Measurements from ENCODE around the gene CNOT1. TPM values are rescaled to one million over a fixed set of nuclear protein-coding genes. Genes with fewer than 3 reads are reported as not detected.
"Not testable (repeated sequence)": the region's sequence is repeated elsewhere in the genome, so short reads cannot be mapped to it uniquely, and the experiment has no call there.

Gene CNOT1
- polyA plus RNA-seq (2012; ENCODE audit: missing spikeins) = 124 TPM

DNA sequence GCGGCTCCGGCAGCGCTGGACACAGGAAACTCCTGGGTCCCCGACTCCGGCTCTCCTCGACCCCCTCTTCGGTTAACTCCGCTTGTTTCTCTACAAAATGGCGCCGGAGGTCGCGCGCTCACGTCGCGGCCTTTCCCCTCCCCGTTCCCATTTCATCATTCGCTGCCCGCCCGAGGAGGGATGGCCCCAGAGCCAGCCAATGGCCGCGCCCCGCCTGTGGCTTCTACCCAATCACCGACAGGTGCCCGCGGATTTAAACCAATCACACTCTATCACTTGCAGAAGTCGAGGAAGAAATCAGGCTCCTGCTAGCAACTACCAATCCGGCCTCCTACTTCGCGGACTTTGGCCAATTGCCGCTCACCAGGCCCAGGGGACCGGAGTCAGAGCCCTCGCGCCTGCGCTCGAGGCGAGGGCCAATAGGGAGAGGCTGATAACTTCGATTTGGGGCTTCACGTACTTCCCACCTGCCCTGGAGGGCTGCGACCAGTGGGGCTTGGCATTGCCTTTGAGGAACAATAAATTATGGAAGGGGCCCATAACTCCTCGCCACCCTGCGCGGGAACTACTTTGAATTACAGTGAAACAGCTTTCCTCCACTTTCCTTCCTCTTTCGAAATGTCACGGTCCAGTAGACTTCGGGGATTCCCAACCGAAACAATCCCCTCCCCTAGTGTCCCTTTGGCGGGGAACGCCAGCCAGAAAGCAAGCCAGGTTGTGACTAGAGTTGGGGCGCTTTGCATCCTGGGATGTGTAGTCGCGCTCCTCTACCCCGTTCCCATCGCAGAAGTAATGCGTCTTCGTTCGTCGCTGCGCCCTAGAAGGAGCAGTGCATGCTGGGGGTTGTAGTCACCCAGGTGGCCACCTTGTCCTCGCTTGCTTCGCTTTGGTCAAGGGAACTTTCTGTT is at the start of gene CNOT1:
TSS of gene CNOT1 (minus strand) at position 94 of the 908 bp plus-strand sequence. CDS start 30,489 bp downstream, outside the sequence.
- DNase-seq (ENCODE audit: insufficient read length) = peak; percentile 75
- peak; percentile 81; the same call in 1 of the 2 replicates for TF ChIP-seq POLR2A (IDR thresholded peaks at IDR 0.05; ENCODE audit: low read depth, low read length)
- peak; percentile 90 for TF ChIP-seq TAF1 (IDR thresholded peaks at IDR 0.05; ENCODE audit: borderline replicate concordance, low read depth, low read length)
- TF ChIP-seq POLR2AphosphoS5 (IDR thresholded peaks at IDR 0.05; ENCODE audit: low read depth, low read length) = peak; percentile 76
- peak; percentile 97 for FAIRE-seq

DNA sequence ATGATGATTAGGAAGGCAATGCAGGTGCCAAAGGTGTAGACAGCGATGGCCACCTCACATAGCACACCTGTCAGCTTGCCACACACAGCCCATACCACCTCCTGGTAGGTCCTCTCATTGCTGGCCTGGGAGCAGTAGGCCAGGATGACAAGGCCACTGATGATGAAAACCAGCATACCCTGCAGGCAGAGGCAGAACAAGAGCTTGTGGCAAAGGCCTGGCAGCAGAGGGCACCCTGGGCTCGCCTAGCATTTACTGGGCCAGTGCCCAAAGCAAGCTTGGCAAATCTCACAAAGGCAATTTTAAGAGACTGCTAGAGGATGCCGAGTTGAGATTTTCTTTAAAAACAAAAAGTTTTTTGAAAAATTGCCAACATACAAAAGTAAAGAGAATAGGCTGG is 49.1 kb upstream of the CNOT1 start:
- TF ChIP-seq POLR2AphosphoS5 (IDR thresholded peaks at IDR 0.05; ENCODE audit: low read depth, low read length) = no peak
- TF ChIP-seq POLR2A (IDR thresholded peaks at IDR 0.05; ENCODE audit: low read depth, low read length) = no peak
- TF ChIP-seq TAF1 (IDR thresholded peaks at IDR 0.05; ENCODE audit: borderline replicate concordance, low read depth, low read length) = no peak
- DNase-seq (ENCODE audit: insufficient read length) = no peak
- no peak for FAIRE-seq

DNA sequence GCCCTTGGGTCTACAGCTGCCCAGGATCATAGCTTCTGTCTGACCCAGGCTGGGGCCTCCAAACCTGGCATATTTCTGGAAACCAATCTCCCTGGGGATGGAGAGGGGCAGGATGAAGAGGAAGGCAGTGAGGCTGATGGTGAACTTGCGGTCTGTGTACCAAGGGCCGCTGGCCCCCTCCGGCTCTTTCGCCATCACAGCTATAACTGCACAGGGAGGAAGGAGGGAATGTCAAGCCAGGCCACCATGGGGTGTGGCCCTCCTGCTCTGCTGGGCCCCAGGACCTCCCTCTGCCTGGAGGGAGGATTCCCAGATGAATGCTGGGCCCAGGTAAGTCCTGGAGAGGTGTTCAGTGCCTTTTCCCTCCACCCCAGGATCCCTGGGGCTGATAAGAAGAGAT is 48.6 kb upstream of the CNOT1 start:
- no peak for FAIRE-seq
- TF ChIP-seq POLR2A (IDR thresholded peaks at IDR 0.05; ENCODE audit: low read depth, low read length) = no peak
- TF ChIP-seq POLR2AphosphoS5 (IDR thresholded peaks at IDR 0.05; ENCODE audit: low read depth, low read length) = no peak
- TF ChIP-seq TAF1 (IDR thresholded peaks at IDR 0.05; ENCODE audit: borderline replicate concordance, low read depth, low read length) = no peak

DNA sequence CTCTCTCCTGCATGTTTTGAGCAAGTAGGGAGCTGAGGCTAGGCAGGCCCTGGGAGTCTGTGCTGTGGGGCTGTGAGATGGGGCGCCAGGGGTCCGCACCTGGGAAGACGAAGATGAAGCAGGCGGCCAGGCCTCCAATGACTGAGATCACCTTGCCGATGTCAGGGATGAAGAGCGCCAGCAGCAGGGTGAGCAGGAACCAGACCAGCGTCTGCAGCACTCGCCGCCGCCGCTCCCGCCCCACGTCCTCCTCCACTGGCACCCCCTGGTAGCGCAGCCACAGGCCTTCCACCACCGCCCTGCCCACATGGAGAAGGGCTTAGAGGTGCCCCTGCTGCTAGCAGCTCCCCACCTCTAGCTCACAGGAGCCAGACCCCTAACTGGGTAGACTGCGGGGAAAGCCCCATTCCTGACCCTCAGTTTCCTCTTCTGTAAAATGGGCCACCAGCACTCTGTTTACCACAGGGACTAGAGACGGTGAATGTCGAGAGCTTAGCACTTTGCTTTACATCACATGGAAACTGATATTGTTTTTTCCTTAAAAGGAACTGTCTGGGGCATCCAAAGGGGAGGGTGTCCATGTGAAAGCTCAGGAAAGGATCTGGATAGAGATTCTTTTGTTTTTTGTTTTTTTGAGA is 41.4 kb upstream of the CNOT1 start:
- FAIRE-seq (no peak), DNase-seq (ENCODE audit: insufficient read length) (no peak)
- no peak for TF ChIP-seq TAF1 (IDR thresholded peaks at IDR 0.05; ENCODE audit: borderline replicate concordance, low read depth, low read length)
- no peak for TF ChIP-seq POLR2A (IDR thresholded peaks at IDR 0.05; ENCODE audit: low read depth, low read length)
- TF ChIP-seq POLR2AphosphoS5 (IDR thresholded peaks at IDR 0.05; ENCODE audit: low read depth, low read length) = no peak

More for the DNA sequence above, 48.6 kb upstream of the CNOT1 start:
- DNase-seq (ENCODE audit: insufficient read length) = no peak

DNA sequence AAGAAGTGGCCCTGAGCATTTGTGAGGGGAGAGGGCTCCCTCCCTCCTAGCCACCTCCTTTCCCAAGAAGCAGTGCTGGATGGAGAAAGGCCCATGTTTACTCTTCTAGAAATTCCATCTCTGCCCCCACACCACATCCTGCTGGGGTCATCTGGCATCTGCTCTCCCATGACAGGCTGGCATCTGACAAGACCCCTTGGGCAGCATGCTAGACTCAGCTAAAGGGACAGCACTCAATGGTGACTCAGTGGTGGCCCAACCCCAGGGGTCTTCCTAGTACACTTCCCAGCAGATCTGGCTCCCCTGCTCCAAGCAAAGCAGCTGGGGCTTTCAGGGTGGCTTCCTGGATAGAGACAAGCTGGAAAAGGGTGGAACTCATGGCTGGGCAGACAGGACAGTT is 40.6 kb upstream of the CNOT1 start:
- no peak for FAIRE-seq
- no peak for TF ChIP-seq POLR2AphosphoS5 (IDR thresholded peaks at IDR 0.05; ENCODE audit: low read depth, low read length)

DNA sequence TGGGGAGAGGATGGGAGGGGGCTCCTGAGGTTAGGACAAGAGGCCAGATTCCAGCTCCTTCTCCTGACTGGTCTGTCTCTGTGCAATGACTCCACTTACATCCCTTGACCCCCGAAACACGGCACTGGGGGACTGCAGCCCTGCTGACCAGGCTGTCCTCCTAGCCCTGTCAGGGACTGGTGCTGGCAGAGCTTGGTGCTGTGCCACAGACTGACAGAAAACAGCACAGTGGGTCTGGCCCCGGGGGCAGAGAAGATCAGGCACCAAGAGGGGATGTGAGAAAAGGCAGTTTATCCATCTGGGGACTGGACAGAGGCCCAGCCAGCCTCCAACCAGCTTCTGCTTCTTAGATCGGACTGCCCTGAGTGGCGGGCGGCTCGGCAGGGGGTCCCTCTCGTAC is 35.6 kb upstream of the CNOT1 start:
- no peak for TF ChIP-seq POLR2AphosphoS5 (IDR thresholded peaks at IDR 0.05; ENCODE audit: low read depth, low read length)
- no peak for TF ChIP-seq POLR2A (IDR thresholded peaks at IDR 0.05; ENCODE audit: low read depth, low read length)
- TF ChIP-seq TAF1 (IDR thresholded peaks at IDR 0.05; ENCODE audit: borderline replicate concordance, low read depth, low read length) = no peak
- FAIRE-seq = no peak
- no peak for DNase-seq (ENCODE audit: insufficient read length)

More for the DNA sequence above, 40.6 kb upstream of the CNOT1 start:
- DNase-seq (ENCODE audit: insufficient read length) = no peak

DNA sequence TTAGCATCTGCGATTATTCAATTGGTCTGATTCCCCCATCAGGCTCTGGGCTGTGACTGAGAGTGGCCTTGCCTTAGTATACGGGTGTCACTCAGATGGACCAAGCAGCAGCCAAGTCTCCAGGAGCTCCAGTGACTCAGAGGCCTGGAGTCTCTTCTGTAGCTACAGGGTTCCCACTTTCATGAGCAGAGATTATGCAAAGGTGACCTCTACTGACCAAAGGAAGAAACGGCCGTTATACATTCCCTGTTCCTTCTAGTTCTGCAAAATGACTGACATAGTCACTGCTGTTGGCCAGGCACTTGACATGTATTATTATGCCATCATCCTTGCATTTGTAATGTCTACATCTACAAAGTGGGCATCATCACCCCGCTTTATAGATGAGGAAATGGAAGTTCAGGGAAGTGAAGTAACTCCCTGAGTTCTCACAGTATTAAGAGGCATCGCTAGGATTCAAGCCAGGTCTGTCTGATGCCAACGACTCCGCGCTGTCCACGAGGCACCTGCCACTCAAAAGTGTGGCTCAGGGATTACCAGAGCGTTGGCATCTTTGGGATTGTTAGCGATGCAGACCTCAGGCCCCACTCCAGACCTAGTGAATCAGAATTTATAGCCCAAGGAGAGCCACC is 31.7 kb upstream of the CNOT1 start:
- DNase-seq (ENCODE audit: insufficient read length) (no peak), FAIRE-seq (peak; percentile 76)
- no peak for TF ChIP-seq POLR2A (IDR thresholded peaks at IDR 0.05; ENCODE audit: low read depth, low read length)
- TF ChIP-seq TAF1 (IDR thresholded peaks at IDR 0.05; ENCODE audit: borderline replicate concordance, low read depth, low read length) = no peak
- no peak for TF ChIP-seq POLR2AphosphoS5 (IDR thresholded peaks at IDR 0.05; ENCODE audit: low read depth, low read length)

DNA sequence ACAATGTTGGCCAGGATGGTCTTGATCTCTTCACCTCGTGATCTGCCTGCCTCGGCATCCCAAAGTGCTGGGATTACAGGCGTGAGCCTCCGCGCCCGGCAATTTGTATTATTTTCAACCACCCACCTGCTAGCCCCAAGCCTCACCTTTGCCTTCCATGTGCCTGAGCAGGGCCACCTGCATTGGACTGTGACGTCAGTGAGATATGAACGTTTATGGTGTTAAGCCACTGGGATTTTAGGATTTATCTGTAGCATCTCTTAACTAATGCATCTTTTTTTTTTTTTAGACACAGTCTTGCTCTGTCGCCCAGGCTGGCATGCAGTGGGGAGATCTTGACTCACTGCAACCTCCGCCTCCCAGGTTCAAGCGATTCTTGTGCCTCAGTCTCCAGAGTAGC is 30.3 kb upstream of the CNOT1 start:
- FAIRE-seq = not testable (repeated sequence)

DNA sequence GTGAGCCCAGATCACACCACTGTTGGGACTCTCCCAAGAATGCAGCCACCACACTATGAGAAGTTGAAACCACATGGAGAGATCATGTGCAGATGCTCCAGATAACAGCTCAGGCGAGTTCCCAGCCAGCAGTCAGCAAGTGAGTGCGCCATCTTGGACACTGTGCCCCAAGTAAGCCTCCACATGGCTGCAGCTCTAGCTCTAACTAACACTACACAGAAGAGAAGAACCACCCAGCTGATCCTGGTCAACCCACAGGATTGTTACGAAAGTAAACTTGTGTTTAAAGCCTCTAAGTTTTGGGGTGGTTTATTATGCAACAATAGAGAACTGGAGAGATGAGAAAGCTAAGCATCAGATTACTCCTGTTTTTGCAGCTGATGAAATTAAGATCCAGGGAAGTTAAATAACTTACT is 29.2 kb upstream of the CNOT1 start:
- FAIRE-seq (no peak), DNase-seq (ENCODE audit: insufficient read length) (no peak)
- TF ChIP-seq POLR2AphosphoS5 (IDR thresholded peaks at IDR 0.05; ENCODE audit: low read depth, low read length) (no peak), TAF1 (IDR thresholded peaks at IDR 0.05; ENCODE audit: borderline replicate concordance, low read depth, low read length) (no peak), POLR2A (IDR thresholded peaks at IDR 0.05; ENCODE audit: low read depth, low read length) (no peak)

More for the DNA sequence above, 30.3 kb upstream of the CNOT1 start:
- not testable (repeated sequence) for DNase-seq (ENCODE audit: insufficient read length)

DNA sequence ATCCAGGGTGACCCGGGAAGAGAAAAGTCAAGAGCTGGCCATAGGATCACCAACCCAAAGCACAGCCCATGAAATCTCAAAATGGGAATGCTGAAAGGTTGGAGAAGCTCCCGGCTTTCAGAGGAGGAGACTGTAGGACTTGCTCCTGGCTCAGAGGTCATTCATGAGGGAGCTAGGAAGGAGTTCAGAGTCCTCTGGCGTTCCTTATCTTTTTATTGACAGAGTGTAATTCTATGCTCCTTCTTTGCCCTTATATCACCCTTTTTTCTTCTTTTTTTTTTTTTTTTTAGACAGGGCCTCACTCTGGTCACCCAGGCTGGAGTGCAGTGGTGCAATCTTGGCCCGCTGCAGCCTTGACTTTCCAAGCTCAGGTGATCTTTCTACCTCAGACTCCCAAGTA is 27.3 kb upstream of the CNOT1 start:
- FAIRE-seq (no peak), DNase-seq (ENCODE audit: insufficient read length) (no peak)
- TF ChIP-seq POLR2A (IDR thresholded peaks at IDR 0.05; ENCODE audit: low read depth, low read length) (no peak), TAF1 (IDR thresholded peaks at IDR 0.05; ENCODE audit: borderline replicate concordance, low read depth, low read length) (no peak), POLR2AphosphoS5 (IDR thresholded peaks at IDR 0.05; ENCODE audit: low read depth, low read length) (no peak)

DNA sequence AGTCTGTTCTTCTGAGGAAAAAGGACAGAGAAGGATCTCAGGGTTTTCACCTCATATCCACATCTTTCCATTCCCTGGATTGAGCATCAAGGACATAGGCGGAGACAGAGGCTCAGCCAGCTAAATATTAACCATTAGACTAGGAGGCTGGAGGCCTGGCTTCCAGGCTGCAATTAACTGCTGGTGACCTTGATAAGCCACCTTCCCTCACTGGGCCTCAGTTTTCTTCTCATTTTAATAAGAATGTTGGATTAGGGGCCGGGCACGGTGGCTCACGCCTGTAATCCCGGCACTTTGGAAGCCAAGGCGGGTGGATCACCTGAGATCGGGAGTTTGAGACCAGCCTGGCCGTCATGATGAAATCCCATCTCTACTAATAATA is 25.6 kb upstream of the CNOT1 start:
- TF ChIP-seq POLR2AphosphoS5 (IDR thresholded peaks at IDR 0.05; ENCODE audit: low read depth, low read length) (no peak), TAF1 (IDR thresholded peaks at IDR 0.05; ENCODE audit: borderline replicate concordance, low read depth, low read length) (no peak), POLR2A (IDR thresholded peaks at IDR 0.05; ENCODE audit: low read depth, low read length) (no peak)
- DNase-seq (ENCODE audit: insufficient read length) (no peak), FAIRE-seq (no peak)

Data from GM12892 (cell line).